ENCODE data around the gene GINS2.

Gene GINS2

DNA sequence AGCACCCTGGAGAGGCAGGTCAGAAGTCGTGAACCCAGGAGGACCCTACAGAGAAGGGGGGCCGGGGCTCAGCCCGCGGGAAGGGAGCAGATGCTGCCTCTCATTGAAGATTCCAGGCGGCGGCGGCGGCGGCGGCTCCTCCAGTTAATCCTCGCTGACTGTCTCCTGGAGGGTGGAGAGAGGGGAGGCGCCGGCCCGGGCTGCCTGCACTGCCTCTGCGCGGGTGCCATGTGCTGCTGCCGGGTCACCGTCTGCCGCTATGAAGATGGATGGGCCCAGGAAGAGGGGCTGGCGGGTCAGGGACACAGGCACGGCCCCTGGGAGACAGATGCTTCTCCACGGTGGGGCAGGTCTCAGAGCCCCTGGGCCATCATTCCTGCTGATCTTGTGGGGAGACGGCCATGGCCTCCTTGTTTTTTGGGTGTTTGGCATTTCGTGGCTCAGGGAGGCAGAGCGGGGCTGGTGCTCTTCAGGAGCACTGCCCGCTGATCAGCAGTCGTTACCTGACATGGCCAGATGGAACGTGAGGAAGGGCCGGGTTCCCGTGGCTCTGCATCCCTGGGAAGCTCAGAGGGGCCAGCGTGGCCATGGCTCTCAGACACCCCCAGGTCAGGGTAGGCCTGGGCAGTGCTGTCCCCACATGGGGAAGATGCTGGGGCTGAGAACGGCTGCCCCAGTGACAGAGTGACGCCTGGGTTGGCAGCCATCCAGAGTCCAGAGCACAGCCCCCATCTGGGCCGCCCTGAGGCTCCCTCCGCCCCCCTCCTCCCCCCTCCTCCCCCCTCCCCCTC is 36.1 kb downstream of the GINS2 start:
- no peak for FAIRE-seq

DNA sequence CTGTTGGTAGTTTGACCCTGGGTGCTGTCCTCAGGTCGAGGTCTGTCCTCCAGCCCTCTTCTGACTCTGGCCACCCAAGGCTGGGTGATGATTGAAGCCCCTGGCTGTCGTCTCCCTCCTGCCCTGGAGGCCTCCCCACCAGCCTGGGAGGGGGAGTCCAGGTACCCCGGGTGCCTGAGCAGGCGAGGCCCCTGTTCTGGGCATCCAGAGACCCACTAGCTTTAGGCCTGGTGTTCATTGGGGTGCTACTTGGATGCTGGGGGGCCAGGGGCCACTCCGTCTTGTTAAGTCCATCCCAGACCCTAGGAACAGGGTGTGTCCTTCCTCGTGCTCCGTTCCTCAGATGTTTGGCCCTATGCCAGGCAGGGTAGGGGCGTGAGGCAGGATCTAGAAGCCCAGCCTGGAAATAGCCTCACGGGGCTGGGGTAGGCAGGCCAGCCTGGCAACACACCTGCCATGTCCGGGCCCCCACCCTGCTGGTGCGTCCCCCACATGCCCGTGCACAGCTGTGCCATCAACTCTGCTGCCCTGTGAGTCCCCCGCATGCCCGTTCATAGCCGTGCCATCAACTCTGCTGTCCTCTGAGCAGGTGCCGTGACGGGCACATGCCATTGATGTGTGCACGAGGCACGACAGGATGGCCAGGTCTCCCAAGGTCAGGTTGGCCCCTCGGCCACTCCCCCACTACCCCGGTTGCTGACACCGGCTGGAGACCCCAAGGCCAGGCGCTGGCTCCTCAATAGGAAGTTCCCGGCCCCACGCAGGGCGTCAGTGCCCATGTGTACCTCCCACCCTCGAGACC is 36.9 kb downstream of the GINS2 start:
- no peak for FAIRE-seq

DNA sequence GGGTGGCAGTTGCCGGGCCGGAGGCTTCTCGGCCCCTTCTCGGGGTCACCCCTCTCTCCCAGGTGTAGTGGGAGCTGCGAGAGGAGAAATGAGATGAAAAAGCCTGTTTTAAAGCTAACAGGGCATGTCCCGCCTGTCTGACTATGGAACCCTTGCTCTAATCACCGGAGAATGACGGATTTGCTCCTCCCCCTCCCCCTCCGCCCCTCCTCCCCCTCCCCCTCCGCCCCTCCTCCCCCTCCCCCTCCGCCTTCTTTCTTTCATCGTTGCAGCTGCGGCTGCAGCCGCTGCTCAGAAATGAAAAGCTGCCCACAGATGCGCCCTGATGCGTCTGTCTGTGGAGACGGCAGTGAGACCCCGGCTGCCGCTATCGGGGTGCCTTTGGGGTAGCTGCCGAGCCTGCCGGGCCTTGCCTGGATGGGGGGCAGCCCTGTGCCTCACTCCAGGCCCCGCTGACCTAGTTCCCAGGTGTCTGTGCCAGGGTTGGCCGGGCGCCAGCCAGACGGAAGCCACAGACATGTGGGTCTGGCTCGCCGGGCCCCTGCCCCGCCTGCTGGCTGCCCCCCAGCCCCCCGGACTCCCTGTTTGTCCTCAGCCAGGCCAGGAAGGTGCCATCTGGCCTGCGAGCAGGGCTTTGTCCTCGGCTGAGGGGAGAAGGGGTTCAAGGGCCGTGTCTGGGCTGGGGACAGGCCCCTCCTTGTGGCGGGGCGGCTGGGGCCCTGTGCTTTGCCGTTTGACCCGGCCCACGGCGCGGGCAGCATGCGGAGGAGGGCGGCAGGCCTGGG is 37.7 kb downstream of the GINS2 start:
- no peak for FAIRE-seq

DNA sequence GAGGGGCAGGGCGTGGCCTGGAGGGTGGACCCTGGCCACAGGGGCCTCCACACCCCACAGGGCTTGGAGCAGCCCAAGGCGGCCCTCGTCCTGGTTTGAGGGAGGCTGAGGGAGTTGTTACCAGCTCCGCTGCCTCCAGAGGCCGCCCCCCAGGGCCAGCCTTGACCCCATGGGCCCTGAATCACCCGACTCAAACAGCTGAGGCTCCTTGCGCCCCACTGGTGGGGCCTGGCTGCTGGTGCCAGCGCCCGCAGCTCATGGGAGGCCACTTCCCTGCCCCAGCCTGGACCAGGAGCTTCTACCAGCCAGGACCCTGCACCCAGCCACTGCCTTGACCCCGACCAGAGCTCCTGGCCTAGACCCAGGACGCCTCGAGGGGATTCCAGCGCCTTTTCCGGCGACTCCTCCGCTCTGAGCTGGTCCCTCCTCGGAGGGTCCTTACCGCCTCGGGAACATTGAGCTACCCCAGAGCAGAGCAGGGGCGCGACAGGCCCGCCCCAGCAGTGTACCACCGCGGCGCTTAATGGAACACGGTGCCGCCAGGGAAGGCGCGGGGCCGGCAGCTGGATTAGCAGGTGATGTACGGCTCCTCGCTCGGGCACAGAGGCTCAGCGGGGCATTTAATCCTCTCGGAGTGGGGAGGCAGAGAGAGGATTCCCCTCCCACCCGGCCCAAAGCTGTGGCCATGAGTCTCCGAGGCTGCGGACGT is 38.5 kb downstream of the GINS2 start:
- no peak for FAIRE-seq

DNA sequence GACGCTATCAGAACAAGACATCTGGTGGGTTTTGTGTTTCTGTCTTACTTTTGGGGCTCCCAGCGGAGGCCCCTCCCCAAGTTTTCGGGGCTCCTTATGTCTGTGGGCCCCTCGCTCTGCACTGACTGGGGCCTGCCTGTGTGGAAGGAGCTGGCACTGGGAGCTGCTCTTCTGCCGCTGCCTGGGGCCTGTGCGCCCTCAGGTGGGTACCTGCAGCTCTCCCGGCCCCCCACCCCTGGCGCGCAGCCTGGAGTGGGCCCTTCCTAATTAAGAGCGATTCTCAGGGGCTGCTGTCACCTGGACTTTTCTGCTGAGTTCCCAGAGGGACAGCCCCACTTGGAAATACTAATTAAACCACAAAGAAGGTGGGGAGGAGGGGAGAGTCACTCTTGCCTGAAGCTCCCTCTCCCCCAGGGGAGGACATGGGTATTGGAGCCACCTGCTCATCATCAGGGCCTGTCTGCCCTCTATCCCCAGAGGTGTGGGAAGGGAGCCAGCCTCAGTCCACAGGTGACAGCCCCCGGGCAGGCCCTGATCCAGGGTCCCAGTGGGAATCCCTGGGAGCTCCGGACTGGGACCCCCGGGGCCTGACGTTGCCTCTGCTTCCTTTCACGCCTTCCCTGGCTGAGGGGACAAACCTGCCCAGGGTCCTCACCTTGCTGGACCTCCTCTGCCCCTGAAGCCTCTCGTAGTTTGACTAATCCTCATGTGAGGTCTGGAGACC is 39.2 kb downstream of the GINS2 start:
- no peak for FAIRE-seq

DNA sequence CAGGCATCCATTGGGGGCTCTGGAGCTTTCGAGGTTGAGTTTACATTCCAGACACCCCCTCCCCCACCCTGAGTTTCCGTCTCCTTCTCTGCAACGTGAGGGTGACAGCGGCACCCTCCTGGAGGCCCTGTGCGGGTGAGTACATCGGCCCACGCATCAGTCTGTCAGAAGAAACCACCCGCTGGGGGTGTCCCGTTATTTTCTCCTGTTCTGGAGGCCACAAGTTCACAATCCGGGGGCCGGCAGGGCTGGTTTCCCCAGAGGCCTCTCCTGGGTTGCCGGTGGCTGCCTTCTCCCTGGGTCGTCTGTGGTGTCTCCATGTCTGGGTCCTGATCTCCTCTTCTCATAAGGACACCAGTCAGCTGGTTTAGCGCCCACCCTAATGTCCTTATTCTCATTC is 39.9 kb downstream of the GINS2 start:
- FAIRE-seq, result no peak

DNA sequence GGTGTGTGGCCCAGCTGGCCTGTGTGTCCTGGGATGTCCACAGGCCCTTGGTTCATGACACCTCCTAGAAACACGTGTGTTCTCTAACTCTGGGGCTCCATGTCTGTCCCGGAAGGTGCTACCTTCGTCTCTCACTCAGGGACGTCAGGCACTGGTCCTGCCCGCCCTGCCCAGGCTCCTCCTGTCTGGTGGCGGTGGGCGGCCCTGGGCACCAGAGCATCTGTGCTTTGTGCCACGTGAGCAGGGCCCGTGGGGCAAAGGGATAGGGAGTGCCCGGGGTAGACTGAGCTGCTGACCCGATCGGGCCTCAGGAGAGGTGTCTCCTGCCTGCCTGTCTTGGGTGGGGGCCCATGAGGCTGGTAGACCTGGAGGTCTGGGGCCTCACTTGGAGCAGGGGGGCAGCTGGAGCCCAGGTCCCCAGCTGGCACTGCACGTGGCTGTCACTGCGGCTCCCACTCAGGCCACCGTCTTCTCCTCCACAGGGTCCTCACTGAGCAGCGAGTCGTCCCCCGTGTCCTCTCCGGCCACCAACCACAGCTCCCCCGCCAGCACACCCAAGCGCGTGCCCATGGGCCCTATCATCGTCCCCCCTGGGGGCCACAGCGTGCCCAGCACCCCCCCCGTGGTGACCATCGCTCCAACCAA is 40.6 kb downstream of the GINS2 start:
- FAIRE-seq, result no peak

DNA sequence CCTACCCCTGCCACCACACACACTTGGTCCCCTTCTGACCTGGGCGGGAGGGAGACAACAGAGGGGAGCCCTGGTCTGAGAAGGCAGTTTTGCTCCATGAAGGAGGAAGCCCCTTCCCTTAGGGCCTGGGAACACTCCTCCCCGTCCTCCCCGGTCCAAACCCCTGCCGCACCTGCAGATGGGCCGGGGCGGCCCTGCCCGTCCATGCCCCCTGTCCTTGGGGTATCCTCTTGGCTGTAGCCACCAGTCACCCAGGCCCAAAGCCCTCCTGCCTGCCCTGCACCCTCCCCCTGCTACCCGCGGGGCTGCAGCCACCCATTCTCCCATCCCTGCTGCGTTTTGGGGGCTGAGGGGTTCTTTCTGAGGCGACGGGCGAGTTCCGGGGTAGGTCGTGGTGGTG is 41.8 kb downstream of the GINS2 start:
- no peak for FAIRE-seq

DNA sequence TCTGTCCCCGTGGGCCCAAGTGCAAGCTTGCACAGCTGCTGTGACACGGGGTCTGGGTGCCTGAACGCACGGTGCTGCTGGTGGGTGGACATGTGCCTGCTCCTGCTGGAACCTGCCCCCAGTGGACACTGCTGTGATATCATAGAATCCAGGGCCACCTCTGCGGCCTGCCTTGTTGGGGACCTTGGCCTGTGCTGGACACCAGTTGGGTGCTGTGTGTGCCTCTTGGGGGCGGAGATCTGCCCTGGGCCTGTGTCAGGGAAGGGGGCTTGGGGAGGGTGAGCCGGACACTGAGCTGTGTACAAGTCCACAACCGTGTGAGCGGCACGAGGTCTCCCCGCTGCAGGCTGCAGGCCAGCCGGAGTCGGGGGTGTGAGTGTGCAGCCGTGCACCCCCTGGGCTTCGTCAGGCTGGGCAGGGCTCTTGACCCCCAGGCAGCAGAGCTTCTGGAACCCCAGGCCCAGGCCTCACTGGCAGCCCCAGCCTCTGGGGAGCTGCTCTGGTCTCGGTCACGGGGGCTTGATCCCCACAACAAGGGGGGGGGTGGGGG is 42.3 kb downstream of the GINS2 start:
- FAIRE-seq, result no peak

DNA sequence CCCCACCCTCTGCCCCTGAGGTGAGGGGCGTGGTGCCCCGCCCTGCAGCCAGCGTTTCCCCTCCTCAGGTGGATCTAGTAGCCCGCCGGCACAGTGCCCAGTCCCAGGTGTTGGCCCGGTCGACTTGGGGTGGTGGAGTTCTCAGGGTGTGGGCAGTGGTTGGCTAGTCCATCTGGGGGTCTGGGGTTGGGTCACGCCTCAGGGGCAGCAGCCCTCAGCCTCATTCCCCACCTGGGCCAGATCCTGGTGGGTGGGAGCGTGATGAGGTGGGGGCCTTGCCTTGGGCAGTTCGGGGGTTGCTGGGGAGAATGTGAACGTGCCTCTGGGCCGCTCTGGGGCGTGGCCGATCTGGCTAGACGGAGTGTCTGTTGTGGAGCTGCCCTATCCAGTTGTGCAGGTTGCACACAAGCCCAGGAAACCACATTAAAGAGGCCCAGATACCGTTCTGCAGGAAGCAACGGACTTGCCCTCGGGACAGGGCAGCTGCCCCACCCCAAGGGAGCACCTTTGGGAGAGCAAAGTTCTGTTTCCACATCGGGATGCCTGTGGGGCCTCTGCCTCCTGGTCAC is 43.6 kb downstream of the GINS2 start:
- no peak for FAIRE-seq

DNA sequence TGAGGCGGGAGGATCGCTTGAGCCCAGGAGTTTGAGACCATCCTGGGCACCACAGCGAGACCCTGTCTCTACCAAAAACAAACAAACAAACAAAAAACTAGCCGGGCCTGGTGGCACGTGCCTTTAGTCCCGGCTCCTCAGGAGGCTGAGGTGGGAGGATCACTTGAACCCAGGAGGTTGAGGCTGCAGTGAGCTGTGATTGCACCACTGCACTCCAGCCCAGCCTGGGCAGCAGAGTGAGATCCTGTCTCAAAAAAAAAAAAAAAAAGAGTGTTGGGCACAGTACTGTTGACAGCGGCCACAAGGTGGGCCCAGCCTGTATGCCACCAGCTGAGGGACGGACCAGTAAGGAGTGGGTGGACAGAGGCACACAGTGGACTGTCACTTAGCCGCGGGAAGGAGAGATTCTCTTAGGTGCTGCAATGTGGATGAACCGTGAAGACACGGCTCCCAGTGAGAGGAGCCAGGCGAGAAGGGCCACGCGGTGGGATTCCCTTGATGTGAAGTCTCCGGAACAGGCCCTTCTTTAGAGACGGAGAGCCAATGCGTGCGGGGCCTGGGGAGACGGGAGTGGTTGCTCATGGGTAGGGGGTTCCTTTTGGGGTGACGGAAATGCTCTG is 44.6 kb downstream of the GINS2 start:
- FAIRE-seq, result no peak

DNA sequence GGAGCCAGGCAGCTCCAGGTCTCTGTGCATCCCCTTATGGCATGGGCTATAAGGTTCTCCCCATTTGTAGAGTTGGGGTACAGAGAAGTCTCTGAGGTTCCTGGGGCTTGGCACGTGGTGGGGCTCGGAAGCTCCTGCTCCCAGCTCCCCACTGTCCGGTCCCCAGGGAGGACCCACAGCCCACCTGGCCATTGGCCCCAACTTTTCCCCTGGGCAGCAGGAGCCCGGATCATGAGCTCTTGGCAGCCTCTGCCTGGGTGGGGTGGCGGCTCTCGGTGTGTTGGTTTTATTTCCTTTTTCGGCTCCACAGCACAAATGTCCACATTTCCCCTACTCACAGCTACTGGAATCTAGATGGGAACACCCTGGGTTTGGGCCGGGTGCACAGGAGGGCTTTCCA is 45.1 kb downstream of the GINS2 start:
- no peak for FAIRE-seq

DNA sequence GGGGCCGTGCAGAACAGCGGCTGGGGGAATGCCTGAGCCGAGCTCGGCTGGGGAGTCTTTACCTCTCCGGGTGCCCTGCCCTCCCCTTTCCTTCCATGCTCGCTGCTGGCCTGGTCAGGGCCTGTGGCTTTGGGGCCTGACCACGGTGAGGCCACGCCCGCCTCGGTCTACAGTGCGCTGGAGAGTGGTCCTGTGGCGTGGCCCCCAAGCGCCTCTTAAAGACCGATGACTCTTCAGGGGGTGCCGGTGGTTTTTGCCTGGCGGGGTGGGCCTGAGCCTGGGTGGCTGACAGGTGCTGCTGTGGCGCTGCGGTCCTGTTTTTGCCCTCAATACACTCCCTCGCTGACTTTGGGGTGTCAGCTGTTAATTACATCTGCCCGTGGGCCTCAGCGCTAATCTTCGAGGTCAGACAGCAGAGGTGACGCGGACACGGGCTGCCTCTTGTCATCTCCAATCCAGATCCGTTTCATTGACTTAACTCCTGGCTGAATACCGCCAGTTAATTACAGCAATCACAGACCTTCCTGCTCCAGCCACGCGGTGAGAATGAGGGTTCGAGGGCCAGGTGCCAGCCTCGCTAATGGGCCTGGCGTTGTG is 45.9 kb downstream of the GINS2 start:
- FAIRE-seq, result no peak

DNA sequence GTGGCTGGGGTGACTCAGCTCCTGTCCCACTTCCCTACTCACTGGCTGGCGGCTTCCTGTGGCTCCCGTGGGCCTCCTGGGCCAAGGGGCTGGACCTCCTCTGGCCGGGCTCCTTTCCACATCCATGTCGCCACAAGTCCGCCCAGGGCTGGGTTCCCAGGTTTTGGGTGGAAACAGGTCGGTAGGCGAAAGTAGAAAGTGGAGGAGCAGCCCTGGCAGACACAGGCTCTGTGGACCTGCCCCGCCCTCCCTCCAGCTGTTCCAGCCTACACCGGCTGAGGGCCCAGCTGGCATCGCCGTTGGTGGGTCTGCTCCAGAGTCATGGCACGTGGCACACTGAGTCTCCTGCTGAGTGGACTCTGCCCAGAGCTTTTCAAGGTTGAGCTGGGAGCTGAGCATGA is 47.0 kb downstream of the GINS2 start:
- no peak for FAIRE-seq

DNA sequence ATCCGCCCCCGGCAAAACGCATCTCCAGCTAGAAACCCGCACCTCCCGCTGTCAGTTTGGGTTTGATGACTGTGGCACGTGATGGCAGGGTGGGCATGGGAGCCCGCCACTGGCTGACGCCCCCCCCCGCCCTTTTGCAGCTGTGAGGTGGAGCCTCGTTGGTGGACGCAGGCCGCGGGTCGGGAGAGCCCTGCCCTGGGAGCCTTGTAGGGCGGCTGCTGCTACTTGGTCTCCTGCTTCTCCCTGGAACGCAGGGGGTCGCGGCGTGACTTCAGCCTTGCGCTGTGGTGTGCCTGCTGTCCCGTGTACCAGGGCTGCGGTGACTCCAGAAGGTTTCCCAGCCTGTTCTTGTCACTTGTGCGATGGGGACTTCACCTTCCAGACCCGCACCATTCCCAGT is 47.4 kb downstream of the GINS2 start:
- FAIRE-seq, result no peak

DNA sequence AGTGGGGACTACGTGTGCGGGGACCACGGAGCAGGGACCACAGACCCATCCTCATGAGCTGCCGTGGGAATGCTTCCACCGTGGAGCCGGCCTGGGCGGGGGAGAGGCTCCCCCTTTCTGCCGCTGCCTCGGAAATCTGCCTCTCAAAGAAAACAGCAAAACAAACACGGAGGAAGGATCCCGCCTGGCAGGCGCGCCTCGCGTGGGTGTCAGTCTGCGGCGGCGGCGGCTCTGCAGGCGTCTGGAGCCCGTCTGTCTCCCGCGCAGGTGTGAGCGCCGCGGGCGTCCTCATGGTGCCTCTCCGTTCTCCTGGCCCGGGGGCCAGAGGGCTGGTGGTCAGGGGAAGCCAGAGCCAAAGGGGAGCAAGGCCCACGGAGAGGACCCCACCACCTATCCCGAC is 48.2 kb downstream of the GINS2 start:
- no peak for FAIRE-seq

DNA sequence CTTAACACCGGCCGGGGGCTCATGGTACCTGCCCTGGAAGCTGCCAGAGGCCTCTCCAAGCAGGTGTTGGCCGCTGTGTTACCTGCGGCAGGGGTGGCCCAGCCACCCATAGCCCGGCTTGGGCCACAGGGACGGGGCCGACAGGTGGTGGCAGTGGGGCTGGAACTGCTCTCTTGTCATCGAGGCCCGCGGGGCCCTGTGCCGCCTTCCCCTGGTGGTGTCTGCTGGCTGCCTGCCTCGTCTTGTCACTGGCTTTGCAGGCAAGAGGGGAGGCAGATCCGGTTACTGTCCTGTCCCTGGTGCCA is 48.5 kb downstream of the GINS2 start:
- FAIRE-seq, result no peak

DNA sequence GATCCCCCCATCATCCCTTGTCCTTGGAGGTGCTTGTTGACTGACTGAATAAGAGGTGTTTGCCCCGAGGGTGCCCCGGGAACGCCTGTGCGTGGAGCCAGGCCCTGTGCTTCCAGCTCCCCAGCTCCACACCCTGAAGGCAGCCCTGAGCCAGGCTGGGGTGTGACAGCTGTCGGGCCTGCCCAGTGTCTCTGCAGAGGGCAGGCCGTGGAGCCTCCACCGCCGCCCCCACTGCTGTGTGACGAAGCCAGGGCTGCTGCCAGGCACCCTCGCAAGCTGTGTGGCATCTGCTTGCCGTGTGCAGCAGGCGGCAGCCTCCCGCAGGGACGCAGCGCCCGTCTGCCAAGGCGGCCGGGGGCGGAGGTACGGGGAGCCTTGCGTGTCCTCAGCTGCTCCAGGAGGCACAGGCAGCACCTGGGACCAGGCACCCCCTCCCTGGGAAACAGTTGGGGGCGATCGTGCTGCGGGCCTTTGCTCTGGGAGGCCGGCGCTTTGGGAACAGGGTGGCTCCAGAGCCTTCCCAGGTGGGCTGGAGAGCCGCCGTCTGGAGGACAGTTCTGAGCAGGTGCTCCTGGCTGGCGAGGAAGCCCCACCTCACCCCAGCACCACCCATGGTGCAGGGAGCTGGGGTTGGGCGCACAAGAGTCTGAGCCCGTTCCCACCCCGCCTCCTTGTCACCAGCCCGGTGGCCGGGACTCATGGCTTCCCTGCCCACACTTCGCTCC is 49.1 kb downstream of the GINS2 start:
- no peak for FAIRE-seq

DNA sequence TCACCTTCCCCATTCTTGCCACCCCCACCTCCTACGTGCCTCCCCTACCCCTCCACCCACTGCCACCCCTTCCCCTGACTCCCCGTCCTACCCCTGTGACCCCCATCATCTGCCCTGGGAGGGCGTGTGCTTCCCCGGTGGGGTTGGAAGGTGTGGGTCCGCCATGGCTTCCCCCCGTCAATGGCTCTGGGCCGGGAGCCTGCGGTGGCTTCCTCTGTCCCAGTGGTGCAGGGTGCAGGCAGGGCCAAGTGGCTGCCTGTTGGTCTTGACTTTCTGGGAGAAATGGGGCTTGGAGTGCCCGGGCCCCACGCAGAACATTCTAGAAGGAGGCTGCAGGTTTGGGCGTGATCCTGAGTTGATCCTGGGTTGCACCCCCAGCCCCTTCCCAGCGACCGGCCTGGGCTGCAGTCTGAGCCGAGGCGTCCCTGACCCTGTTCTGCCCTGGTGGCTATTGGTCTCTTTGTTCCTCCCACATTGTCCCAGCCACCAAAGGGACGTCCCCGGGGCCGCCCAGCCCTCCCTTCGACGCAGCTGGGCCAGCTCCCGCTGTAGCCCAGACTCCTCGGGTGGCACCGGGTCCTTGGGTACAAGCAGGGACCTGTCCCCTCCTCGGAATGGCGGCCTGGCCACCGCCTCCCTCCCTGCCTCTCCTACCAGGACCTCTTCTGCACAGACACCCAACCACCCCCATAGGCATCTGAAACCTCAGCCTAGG is 49.9 kb downstream of the GINS2 start:
- no peak for FAIRE-seq

Data from colon (tissue), 2 donors.